GM18951 (cell line): Measurements from ENCODE around the gene NAB2.

ENCODE experiments used
- POLR2A ChIP-seq: IDR thresholded peaks from 4 replicates; pipeline ENCODE4 v1.6.1; 2011; ENCODE audit warnings: mild to moderate bottlenecking; ENCODE audit not compliant: insufficient read length, insufficient read depth; ENCODE audit errors: extremely low read depth
- in situ Hi-C: fragments of 300-500 bp; cut with MboI; formaldehyde crosslinking; loops from one replicate; pipeline ENCODE4 v1.12.0; 2022; ENCODE audit warnings: low sequenced_read_pairs, mixed read lengths, inconsistent platforms; ENCODE audit not compliant: unreplicated experiment

The NAB2 gene

DNA sequence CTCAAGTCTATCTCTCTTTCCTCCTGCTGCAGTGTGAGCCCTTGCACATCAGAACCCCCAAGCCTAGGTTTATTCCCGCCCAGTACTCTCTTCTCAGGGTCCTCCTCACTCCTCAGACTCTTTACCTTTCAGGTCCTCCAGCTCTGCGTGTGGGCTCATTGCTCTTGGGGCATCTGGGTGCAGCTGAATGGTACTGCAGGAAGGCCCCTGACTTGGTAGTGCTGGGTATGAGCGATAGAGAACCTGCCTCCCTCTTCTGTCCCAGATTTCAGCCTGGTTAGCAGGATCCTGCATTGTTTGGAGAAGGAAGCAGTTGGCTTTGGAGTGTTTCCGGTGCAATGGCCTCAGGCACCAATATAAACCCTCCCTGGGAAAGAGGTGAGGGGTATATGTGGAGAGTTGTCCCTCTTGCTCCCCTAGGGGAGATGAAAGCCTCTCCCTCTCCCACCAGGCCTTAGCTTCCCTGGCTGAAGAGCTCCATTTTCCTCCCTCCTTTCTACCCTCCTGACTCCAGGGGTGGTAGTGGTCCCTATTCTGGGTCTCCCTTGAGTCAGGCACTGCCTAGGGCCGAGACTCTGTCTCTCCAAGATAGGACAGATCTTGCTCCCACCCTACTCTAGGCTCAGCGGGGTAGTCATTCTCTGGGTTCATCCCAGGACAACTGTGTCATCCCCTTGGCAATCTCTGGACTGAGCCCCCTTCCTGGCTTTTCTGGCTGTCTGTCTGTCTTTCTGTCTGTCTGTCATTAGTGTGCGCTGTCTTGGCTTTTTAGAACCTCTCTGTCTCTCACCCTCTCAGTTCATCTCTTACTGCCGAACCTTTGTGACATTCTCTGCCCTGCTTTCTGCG is 43.2 kb downstream of the NAB2 start:
- in situ Hi-C loops, result no loop called here

DNA sequence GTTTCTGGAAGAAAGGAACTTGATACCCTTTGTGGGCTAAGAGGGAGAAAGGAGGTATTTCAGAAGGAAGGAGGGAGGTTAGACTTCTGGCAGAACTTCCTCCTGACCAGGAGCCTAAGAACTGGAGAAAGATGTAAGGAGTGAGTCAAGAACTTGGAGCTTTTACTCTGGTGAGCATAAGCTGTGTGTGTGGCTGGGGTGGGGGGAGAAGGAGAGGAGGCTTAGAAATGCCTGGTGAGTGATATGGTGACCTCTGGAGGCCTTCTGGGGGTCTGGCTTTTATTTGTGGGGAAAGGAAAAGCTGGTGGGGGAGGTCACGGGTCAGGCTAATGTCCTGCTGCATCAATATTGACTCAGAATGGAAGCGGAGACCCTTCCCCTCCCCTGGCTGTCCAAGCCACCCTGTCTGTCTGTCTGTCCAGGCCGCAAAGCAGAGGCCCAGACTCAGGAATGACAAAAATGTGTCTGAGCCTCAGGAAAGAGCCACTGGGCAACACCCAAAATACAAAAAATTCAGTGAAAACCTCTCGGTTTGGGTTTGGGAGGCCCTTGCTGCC is 44.2 kb downstream of the NAB2 start:
- no peak for TF ChIP-seq POLR2A
- in situ Hi-C loops, result no loop called here

More for the DNA sequence above, 43.2 kb downstream of the NAB2 start:
- no peak for TF ChIP-seq POLR2A

- TF ChIP-seq POLR2A, result no peak
Observed at GRCh38 chr12:57133916-57134315, 45.0 kb downstream of the NAB2 start.

DNA sequence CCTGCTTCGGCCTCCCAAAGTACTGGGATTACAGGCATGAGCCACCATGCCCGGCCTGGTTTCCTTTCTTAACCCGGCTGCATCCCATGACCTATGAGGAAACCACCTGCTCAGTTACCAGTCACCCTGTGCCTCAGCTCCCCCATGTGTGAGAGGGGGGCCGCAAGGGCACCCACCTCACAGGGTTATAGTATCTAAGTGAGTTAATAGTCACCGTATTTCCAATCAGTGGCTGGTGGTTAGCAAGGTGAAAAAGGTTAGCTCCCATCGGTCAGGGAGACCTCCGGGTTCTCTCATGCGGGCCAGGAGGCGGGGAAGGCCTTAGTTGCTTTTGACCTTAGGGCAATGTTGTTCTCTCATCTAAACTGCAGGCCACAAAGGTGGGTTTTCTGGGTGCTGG is 46.0 kb downstream of the NAB2 start:
- TF ChIP-seq POLR2A, result no peak
- in situ Hi-C loops, result no loop called here

More at GRCh38 chr12:57133916-57134315, 45.0 kb downstream of the NAB2 start:
- in situ Hi-C loops, result no loop called here

DNA sequence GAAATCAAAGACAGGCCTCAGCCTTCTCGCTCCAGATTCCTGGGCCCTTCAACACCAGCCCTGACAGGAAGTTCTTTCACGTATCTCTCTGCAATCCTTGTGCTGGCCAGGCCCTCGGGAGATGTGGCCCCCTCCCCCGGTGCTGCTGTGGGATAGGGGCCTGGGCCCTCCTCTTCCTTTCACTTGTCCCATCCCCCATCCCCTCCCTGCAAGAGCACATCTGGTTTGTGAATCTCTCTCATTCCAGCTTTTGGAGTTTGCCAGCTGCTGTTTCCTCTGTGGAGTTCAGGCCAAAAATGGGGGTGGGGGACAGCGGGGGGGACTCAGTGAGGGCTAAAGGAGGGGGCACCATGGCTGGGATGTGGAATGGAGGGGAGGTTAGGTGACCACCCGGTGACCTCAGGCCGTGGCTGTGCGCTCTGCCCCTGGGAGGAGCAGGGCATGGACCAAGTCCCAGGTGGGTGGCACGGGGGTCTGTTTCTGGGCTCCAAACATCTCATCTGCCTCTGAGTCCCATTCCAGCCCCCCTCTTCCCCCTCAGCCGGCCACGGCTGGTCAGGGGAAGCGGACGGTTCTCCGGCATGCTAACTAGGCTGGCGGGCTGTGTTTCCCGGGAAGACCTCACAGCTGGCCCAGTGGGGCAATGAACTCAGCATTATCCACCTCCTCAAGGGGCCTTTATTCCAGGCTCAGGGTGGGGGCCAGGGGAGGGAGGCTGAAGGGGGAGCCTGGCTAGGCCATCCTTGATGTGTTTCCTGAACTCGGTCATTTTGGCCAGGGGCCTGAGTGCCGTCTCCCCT is 46.8 kb downstream of the NAB2 start:
- TF ChIP-seq POLR2A, result no peak
- in situ Hi-C loops, result no loop called here

- in situ Hi-C loops, result no loop called here
- no peak for TF ChIP-seq POLR2A
Observed at GRCh38 chr12:57138526-57139272, 49.8 kb downstream of the NAB2 start.

- in situ Hi-C loops, result no loop called here
- TF ChIP-seq POLR2A, result no peak
Observed at GRCh38 chr12:57139796-57140649, 51.1 kb downstream of the NAB2 start.

DNA sequence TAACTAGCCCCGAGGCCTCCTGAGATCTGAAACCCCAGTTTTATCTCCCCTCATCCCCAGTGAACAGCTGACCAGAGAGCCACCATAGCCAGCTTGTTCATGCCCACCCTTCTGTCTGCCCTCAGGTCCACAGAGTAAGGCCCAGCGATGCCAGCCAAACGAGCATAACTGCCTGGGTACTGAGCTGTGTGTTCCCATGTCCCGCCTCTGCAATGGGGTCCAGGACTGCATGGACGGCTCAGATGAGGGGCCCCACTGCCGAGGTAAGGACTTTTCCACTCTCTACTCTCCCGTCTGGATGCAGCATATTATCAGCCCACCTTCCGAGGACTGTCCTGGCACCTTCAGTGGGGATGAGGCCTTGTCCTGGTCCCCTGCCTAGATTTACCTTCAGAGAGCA is 52.3 kb downstream of the NAB2 start:
- in situ Hi-C loops, result no loop called here
- TF ChIP-seq POLR2A, result no peak

GRCh38 chr12:57142121-57142520 is 53.2 kb downstream of the NAB2 start:
- in situ Hi-C loops, result no loop called here

DNA sequence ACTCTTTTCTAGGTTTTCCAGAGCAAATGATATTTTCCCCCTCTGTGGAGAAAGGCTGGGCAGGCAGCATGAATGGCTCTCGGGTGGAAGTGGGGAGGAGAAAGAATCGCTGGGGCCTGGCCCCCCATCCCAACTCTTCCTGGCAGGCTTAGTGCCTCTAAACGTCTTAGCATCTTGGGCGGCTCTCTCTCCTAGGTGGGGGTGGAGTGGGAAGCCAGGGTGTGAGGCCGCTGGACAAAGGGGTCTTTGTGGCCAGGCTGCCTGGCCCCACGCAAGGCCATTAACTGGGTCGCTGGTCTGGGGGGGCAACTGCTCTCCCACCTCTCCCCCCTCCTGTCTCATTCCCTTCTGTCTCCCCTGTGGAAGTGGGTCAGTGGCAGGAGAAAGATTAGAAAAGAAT is 53.8 kb downstream of the NAB2 start:
- no peak for TF ChIP-seq POLR2A
- in situ Hi-C loops, result no loop called here

More at GRCh38 chr12:57142121-57142520, 53.2 kb downstream of the NAB2 start:
- TF ChIP-seq POLR2A, result no peak

- in situ Hi-C loops, result no loop called here
- no peak for TF ChIP-seq POLR2A
Observed at GRCh38 chr12:57143454-57143853, 54.5 kb downstream of the NAB2 start.
